ENCODE data around the gene MED26. TPM values are rescaled to one million over a fixed set of nuclear protein-coding genes. Genes with fewer than 3 reads are reported as not detected.
A peak's percentile ranks its signal among the peaks of the same experiment; 100 is the strongest.

MED26 gene
- total and polyA plus RNA-seq, 9 of the 15 experiments (the other 6 are each of a cell fraction or from before 2014, with no cell fraction given): 0.71 to 15.1 (median 6.2) TPM

- TF ChIP-seq, protein P1, sequence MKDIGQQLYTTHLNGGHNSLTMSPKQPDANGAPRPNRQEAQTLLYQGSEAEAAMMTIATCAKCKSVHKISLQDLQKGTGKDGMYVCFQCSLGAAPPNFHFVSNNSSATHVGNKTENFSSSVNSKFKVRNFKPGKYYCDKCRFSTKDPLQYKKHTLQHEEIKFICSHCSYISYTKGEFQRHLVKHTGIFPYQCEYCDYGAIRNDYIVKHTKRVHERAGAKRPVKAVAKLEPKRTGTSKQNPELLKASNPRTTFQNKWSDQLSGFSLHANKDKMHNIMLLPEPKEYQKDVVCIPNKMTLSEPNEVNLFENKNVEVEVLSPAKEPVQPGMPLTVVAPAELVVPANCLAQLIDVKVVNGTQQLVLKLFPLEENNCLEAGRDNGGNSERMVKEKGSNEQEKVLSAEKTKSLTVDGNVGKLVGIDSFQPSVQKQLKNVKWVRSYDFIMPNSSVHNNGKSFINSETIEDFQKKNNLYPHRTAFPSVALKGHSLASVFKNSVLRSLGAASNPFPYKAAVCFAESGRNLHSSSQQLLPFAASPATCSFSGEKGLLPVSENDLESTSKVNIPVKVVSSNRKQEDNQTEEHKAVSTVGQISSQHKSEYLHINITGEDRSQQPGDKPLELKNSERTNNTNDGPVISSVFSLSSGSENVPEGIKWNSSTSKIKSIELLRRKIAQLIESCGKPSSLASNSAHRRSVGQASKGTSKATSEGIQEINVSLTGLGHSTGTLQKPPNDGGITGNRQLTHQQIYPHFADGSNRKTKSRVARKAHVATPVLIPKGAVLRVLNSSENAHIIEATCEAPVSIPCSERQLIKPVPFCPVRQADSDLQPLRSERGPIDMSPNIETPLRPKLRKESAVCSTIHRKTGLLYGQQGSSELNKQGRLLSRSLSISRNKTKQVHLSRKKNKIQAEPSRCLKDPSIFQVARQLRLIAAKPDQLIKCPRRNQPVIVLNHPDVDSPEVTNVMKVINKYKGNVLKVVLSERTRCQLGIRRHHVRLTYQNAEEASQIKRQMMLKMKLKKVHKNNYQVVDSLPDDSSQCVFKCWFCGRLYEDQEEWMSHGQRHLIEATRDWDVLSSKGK (CRISPR knock-in tag; IDR thresholded peaks at IDR 0.05): no peak
- no peak for TF ChIP-seq ELF4 (CRISPR knock-in tag; IDR thresholded peaks at IDR 0.05)
- no peak for TF ChIP-seq POLR2A (conservative IDR thresholded peaks at IDR 0.05)
- no peak for TF ChIP-seq ZBTB7A (IDR thresholded peaks at IDR 0.05; ENCODE audit: borderline replicate concordance, control insufficient read depth, low read depth, low read length)
Measured at GRCh38 chr19:16548956-16549355, 79.0 kb downstream of the MED26 start (continued).

GRCh38 chr19:16544473-16545231 is 83.4 kb downstream of the MED26 start:
- no peaks in the 10 kb centered on the region; a peak in 1 of 5 replicates for H3K27me3 ChIP-seq (ENCODE audit: control insufficient read depth in 2 of 2, insufficient read depth in 2 of 2, low read length in 2 of 2)
- H3K27ac ChIP-seq (ENCODE audit: extremely low read depth, low read depth, low read length): no peak overlapping the region
- H2AFZ ChIP-seq (ENCODE audit: low read depth, low read length): no peak overlapping the region
- peak overlapping the region; percentile 25 for H3K4me2 ChIP-seq (ENCODE audit: insufficient read depth, low read length)
- no peaks in the 10 kb centered on the region for H3K9me3 ChIP-seq (replicated peaks; ENCODE audit: control insufficient read depth, insufficient read depth, low read depth, low read length)
- 63% methylated on average over 11 of the region's 11 CpGs for WGBS (ENCODE audit: insufficient coverage, low coverage, missing lambda C conversion rate)
- H3K79me2 ChIP-seq (ENCODE audit: control insufficient read depth, insufficient read depth, low read length): peaks cover 49% of the 10 kb centered on the region
- BruUV-seq (replicated peaks): no TSS peak
- H3K4me1 ChIP-seq (replicated peaks in 1 of 2; ENCODE audit: control insufficient read depth in 2 of 2, insufficient read depth in 2 of 2, low read length in 2 of 2): peaks cover 5 to 8% of the 10 kb centered on the region in 2 experiments; a peak in 4 of 5 replicates
- DNase-seq (ENCODE audit: extremely low read depth in 1 of 4, low spot score in 3 of 4): no peak
- ChIA-PET CTCF (ENCODE audit: low intra/inter-chr PET ratio) (no interaction called here), POLR2A (interaction anchor here (0.7 kb wide), 1 partner anchor 40 kb away, joined by 3 read pairs; no protein-coding TSS in a partner anchor)
- H3K9ac ChIP-seq (ENCODE audit: insufficient read depth in 1 of 2, low read depth in 2 of 2, low read length in 2 of 2): no peak overlapping the region
- in situ Hi-C loops (cut with MboI) (no loop called here), intact Hi-C loops (cut with micrococcal nuclease) (loop anchor here (10.0 kb wide), 1 partner anchor 80 kb away; the partner anchor contains the start of gene MED26)
- FAIRE-seq: no peak
- H4K20me1 ChIP-seq (replicated peaks; ENCODE audit: control insufficient read depth, insufficient read depth, low read length): peaks cover 9% of the 10 kb centered on the region; the same call in 1 of the 2 replicates
- no peak overlapping the region for H3K4me3 ChIP-seq
- ATAC-seq: no peak
- H3K9me1 ChIP-seq (ENCODE audit: control insufficient read depth, insufficient read depth, low read length): no peaks in the 10 kb centered on the region
- H3K36me3 ChIP-seq (ENCODE audit: control insufficient read depth, insufficient read depth, low read length): peaks cover 20% of the 10 kb centered on the region; the same call in 2 of the 3 replicates
- TF ChIP-seq, protein P2, sequence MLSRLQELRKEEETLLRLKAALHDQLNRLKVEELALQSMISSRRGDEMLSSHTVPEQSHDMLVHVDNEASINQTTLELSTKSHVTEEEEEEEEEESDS (CRISPR knock-in tag; IDR thresholded peaks at IDR 0.05): no peak
- TF ChIP-seq HMBOX1 (IDR thresholded peaks at IDR 0.05) (no peak), ZNF3 (CRISPR knock-in tag; IDR thresholded peaks at IDR 0.05) (no peak), ZNF639 (CRISPR knock-in tag; conservative IDR thresholded peaks at IDR 0.05 in 1 of 2, IDR thresholded peaks at IDR 0.05 in 1 of 2) (no peak), ZKSCAN1 (IDR thresholded peaks at IDR 0.05; ENCODE audit: low read depth, low read length) (no peak), ZKSCAN3 (CRISPR knock-in tag; IDR thresholded peaks at IDR 0.05) (no peak), ZBED1 (IDR thresholded peaks at IDR 0.05) (no peak), GATAD2A (IDR thresholded peaks at IDR 0.05) (no peak)
- TF ChIP-seq, protein P3, sequence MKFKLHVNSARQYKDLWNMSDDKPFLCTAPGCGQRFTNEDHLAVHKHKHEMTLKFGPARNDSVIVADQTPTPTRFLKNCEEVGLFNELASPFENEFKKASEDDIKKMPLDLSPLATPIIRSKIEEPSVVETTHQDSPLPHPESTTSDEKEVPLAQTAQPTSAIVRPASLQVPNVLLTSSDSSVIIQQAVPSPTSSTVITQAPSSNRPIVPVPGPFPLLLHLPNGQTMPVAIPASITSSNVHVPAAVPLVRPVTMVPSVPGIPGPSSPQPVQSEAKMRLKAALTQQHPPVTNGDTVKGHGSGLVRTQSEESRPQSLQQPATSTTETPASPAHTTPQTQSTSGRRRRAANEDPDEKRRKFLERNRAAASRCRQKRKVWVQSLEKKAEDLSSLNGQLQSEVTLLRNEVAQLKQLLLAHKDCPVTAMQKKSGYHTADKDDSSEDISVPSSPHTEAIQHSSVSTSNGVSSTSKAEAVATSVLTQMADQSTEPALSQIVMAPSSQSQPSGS (CRISPR knock-in tag; IDR thresholded peaks at IDR 0.05): no peak

Measured in K562 (cell line).